ENCODE data around the gene ANKRD53.
A peak's percentile ranks its signal among the peaks of the same experiment; 100 is the strongest.

ANKRD53 gene, protein sequence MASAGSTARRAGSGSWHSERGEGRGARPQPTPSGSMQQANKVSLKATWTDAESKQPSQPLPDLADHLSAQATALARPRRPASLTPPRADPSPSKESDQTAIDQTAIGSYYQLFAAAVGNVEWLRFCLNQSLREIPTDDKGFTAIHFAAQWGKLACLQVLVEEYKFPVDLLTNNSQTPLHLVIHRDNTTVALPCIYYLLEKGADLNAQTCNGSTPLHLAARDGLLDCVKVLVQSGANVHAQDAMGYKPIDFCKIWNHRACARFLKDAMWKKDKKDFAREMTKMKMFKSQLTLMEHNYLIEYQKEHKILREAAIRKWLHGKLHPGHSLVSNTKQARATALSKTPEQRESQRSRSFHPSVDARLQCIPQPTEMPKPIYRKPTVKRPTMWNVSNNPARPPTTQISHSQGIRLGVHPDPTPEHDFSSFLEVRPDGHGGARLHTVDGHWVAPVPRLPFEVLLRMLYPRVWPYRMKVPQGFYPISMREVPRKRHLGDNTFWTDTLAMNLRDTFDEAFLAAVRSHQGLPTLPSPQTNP

DNA sequence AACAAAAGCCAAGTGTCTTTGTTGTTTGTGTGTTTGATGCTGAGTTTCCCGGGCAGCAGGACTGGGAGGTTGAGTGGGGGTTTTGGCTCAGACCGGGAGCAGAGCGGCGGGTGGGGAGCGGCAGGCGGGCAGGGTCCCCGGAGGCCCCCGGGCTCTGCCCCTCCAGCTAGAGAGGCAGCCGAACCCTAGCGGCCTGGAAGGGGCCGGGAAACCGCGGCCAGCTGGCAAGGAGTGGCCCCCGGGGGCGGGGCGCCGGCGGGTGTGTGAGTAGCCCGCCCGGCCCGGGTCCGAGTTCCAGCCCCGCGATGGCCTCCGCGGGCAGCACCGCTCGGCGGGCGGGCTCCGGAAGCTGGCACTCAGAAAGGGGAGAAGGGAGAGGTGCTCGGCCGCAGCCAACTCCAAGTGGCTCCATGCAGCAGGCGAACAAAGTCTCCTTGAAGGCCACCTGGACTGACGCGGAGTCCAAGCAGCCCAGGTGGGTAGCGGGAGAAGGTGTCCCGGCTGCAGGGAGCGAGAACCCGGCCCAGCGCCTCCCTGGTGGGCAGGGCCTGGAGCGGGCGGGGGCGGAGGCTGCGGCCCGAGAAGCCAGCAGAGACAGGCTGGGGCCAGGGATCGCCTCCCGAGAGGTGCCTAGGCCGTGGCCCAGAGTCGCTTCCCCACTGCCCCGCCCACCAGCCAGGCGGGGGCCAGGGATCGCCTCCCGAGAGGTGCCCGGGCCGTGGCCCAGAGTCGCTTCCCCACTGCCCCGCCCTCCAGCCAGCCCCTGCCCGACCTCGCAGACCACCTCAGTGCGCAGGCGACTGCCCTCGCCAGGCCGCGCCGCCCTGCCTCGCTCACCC is at the start of gene ANKRD53:
ANKRD53 (plus strand) TSS at position 290 of the 839 bp plus-strand sequence; CDS start at position 306, 16 bp downstream.
- Histone ChIP-seq H3K79me2 (ENCODE audit: low read length) (no peaks in the 10 kb centered on the region), H3K4me3 (ENCODE audit: low read length) (peak within 1 kb of the TSS; percentile 80), H3K4me1 (ENCODE audit: low read length) (peaks cover 13% of the 10 kb centered on the region), H3K9me3 (ENCODE audit: insufficient read depth, low read length) (no peaks in the 10 kb centered on the region), H3K4me2 (ENCODE audit: low read length) (peak within 1 kb of the TSS; percentile 97), H4K20me1 (ENCODE audit: insufficient read depth, low read length) (no peaks in the 10 kb centered on the region), H3K36me3 (replicated peaks; ENCODE audit: low read depth, low read length) (no peaks in the 10 kb centered on the region), H3K27ac (ENCODE audit: low read length) (no peak within 1 kb of the TSS), H3K27me3 (ENCODE audit: low read depth, low read length) (peaks cover 8% of the 10 kb centered on the region; the same call in 1 of the 2 replicates), H3K9ac (ENCODE audit: low read length) (peak within 1 kb of the TSS; percentile 62; the same call in 1 of the 2 replicates), H2AFZ (ENCODE audit: low read depth, low read length) (peak within 1 kb of the TSS; percentile 82)
- no peak for TF ChIP-seq EZH2phosphoT487 (IDR thresholded peaks at IDR 0.05; ENCODE audit: low read depth)
- TF ChIP-seq, protein P1, sequence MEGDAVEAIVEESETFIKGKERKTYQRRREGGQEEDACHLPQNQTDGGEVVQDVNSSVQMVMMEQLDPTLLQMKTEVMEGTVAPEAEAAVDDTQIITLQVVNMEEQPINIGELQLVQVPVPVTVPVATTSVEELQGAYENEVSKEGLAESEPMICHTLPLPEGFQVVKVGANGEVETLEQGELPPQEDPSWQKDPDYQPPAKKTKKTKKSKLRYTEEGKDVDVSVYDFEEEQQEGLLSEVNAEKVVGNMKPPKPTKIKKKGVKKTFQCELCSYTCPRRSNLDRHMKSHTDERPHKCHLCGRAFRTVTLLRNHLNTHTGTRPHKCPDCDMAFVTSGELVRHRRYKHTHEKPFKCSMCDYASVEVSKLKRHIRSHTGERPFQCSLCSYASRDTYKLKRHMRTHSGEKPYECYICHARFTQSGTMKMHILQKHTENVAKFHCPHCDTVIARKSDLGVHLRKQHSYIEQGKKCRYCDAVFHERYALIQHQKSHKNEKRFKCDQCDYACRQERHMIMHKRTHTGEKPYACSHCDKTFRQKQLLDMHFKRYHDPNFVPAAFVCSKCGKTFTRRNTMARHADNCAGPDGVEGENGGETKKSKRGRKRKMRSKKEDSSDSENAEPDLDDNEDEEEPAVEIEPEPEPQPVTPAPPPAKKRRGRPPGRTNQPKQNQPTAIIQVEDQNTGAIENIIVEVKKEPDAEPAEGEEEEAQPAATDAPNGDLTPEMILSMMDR (IDR thresholded peaks at IDR 0.05; ENCODE audit: low read depth, low read length), result no peak

DNA sequence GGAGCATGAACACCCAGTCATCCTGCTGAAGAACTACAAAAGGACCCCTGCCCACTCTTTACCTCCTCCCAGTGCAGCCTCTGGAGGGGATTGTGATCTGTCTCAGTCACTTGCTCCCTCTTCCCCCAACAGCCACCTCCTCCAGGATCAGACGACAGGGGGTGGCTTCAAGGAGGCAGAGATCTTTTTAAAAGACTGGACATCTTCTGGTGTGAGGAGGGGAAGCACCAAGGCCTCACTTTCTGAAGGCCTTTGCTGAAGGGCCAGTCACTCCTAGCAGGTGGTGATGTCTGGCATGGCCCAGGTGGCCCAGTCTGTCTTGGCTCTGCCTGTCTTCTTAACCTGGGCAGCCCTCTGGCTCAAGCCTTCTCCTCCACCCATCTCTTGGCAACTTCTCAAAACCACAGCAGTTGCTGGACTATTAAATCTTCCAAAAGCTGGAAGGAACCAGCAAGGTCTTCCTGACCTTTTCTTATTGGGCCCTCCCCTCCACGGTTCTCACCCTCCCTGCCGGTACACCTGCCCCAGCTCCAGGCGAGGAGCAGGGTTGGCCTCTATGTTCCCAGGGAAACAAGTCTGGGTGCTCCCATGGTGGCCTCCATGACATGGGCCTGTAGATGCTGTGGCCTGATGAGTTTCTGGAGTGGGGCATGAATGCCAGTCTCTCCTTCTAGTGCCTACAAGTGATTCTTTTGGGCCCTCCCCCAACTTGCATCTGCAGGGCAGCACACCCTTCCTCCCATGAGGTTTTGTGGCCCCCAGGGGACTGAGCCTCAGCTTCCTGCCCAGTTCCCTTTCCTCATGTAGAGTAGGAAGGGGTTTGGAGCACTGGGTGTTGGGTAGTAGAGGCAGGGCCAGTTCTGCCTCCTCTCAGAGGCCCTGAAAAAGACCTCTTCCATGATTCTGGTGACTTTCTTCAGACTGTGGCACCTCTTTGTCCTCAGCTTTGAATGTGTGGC is 47.8 kb upstream of the ANKRD53 start:
- Histone ChIP-seq H3K4me3 (ENCODE audit: low read length) (no peak overlapping the region), H3K27ac (ENCODE audit: low read length) (no peak overlapping the region), H3K27me3 (ENCODE audit: low read depth, low read length) (peaks cover 12% of the 10 kb centered on the region), H3K79me2 (ENCODE audit: low read length) (no peaks in the 10 kb centered on the region), H2AFZ (ENCODE audit: low read depth, low read length) (no peak overlapping the region), H3K9me3 (ENCODE audit: insufficient read depth, low read length) (no peaks in the 10 kb centered on the region), H3K4me2 (ENCODE audit: low read length) (no peak overlapping the region), H3K36me3 (replicated peaks; ENCODE audit: low read depth, low read length) (no peaks in the 10 kb centered on the region), H4K20me1 (ENCODE audit: insufficient read depth, low read length) (no peaks in the 10 kb centered on the region), H3K4me1 (ENCODE audit: low read length) (no peaks in the 10 kb centered on the region), H3K9ac (ENCODE audit: low read length) (no peak overlapping the region)
- TF ChIP-seq, protein P1 (IDR thresholded peaks at IDR 0.05; ENCODE audit: low read depth, low read length), result no peak
- TF ChIP-seq EZH2phosphoT487 (IDR thresholded peaks at IDR 0.05; ENCODE audit: low read depth), result no peak

DNA sequence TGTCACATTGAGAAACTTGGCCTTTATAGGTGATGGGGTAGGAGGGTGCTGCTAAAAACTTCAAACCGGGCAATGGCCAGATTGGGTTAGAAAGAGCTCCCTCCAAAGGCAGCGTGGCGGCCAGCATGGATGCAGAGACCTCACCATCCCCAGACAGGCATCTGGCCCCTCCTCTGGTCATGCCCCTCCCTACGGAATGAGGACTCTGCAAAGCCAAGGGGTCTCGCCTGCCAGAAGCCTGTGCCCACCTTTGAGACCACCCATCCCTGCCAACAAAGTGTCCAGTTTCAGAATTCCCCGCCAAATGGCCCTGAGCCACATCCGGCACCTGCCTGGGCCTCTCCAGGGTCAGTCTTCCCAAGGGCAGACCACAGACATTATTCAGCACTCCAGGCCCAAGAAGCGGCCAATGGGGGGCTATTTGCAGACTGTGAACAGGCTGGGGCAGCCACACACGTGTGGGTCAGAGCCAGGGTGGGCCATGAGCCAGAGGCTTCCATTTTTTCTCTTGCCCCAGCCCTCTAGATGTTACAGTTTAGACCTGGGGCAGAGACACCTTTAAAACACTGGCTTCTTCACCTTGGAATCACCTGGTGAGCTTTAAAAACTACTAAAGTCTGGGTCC is 46.9 kb upstream of the ANKRD53 start:
- Histone ChIP-seq H3K79me2 (ENCODE audit: low read length) (no peaks in the 10 kb centered on the region), H3K27me3 (ENCODE audit: low read depth, low read length) (peaks cover 12% of the 10 kb centered on the region), H3K9ac (ENCODE audit: low read length) (no peak overlapping the region), H3K4me1 (ENCODE audit: low read length) (no peaks in the 10 kb centered on the region), H3K36me3 (replicated peaks; ENCODE audit: low read depth, low read length) (no peaks in the 10 kb centered on the region), H3K27ac (ENCODE audit: low read length) (no peak overlapping the region), H3K4me3 (ENCODE audit: low read length) (no peak overlapping the region), H2AFZ (ENCODE audit: low read depth, low read length) (no peak overlapping the region), H4K20me1 (ENCODE audit: insufficient read depth, low read length) (no peaks in the 10 kb centered on the region), H3K9me3 (ENCODE audit: insufficient read depth, low read length) (no peaks in the 10 kb centered on the region), H3K4me2 (ENCODE audit: low read length) (no peak overlapping the region)
- no peak for TF ChIP-seq EZH2phosphoT487 (IDR thresholded peaks at IDR 0.05; ENCODE audit: low read depth)
- TF ChIP-seq, protein P1 (IDR thresholded peaks at IDR 0.05; ENCODE audit: low read depth, low read length), result no peak
